Transverse colon (tissue), 4 donors: ENCODE results near the gene STK24. TPM values are rescaled to one million over a fixed set of nuclear protein-coding genes. Genes with fewer than 3 reads are reported as not detected.

ENCODE experiments used
- DNase-seq: peaks from one replicate; pipeline ENCODE4 v3.0.0-alpha.2; 2019
- H3K27ac ChIP-seq, 4 donors: fragments of 200-600 bp; sonication (generic); 2 replicates each; pipeline ENCODE4 v1.5.1; 2016 to 2018; ENCODE audit warnings: inconsistent platforms in 4 of 4
- H3K27me3 ChIP-seq: fragments of 200-600 bp; sonication (generic); 2 replicates; pipeline ENCODE4 v1.5.1; 2017; ENCODE audit warnings: inconsistent platforms
- H3K36me3 ChIP-seq, 4 donors: fragments of 200-600 bp; sonication (generic); 2 replicates each; pipeline ENCODE4 v1.5.1; 2017 to 2019; ENCODE audit warnings: inconsistent platforms in 4 of 4
- H3K4me1 ChIP-seq, 4 donors: fragments of 200-600 bp; sonication (generic); 2 replicates each; pipeline ENCODE4 v1.5.1; 2017 to 2020; ENCODE audit warnings: inconsistent platforms in 4 of 4
- H3K4me3 ChIP-seq, 4 donors: fragments of 200-600 bp; sonication (generic); 1 replicate in 1 of 4; 2 replicates in 3 of 4; pipeline versions ENCODE4 v1.5.1 to v1.6.1; 2017 to 2019; ENCODE audit warnings: inconsistent platforms in 4 of 4
- H3K9me3 ChIP-seq, 2 donors: fragments of 200-600 bp; sonication (generic); 2 replicates each; pipeline ENCODE4 v1.5.1; 2017 to 2019; ENCODE audit warnings: inconsistent platforms in 2 of 2
- EP300 ChIP-seq: sonication (generic); formaldehyde crosslinking; IDR thresholded peaks from one replicate; pipeline ENCODE4 v1.6.1; 2017; ENCODE audit warnings: antibody characterized with exemption, low read depth
- POLR2A ChIP-seq: fragments of 450-650 bp; IDR thresholded peaks from one replicate; pipeline ENCODE4 v1.6.1; 2016; ENCODE audit warnings: antibody characterized with exemption, mild to moderate bottlenecking, moderate library complexity
- POLR2AphosphoS5 ChIP-seq, 3 donors: sonication (generic); formaldehyde crosslinking; IDR thresholded peaks; one replicate each; pipeline ENCODE4 v1.6.1; 2016; ENCODE audit warnings: antibody characterized with exemption in 3 of 3
- WGBS, 2 donors: methylation state at CpG; one replicate each; pipeline ENCODE4 v1.1.5; 2018; ENCODE audit warnings: low coverage in 1 of 2; 5-methylcytosine and 5-hydroxymethylcytosine counted together
- in situ Hi-C, 4 donors: fragments of 200-750 bp; cut with MboI; loops; one replicate each; pipeline versions ENCODE4 v1.15.0 to v1.15.1; 2017; ENCODE audit warnings: low sequenced_read_pairs in 3 of 4, low pct_ligation_motif_present in 1 of 4, low pct_unique_long_range_greater_than_20kb in 1 of 4
- intact Hi-C: fragments of 100-400 bp; cut with DNase I; formaldehyde crosslinking; loops from one replicate; pipeline ENCODE4 v1.15.1; 2023; ENCODE audit warnings: low total_unique reads
- total RNA-seq, 4 donors: library from RNA; depleted of rRNA; stranded (reverse); fragments of >200 nt; gene quantifications; one replicate each; pipeline ENCODE4 v1.1.0, GENCODE V29; 2016
- TF ChIP-seq, protein P1 (sequence below), 5 experiments: fragments of 200-600 bp in 3 of 5; fragments of 450-650 bp in 2 of 5; sonication (generic) in 3 of 5; IDR thresholded peaks; 1 replicate in 2 of 5; 2 replicates in 3 of 5; pipeline ENCODE4 v1.5.1; 2016 to 2017; ENCODE audit warnings: antibody characterized with exemption in 5 of 5, inconsistent platforms in 3 of 5, mild to moderate bottlenecking in 2 of 5, moderate library complexity in 1 of 5

STK24 gene
- total RNA-seq, 4 donors from 2014 or later = 87.2 to 152 (median 131) TPM

DNA sequence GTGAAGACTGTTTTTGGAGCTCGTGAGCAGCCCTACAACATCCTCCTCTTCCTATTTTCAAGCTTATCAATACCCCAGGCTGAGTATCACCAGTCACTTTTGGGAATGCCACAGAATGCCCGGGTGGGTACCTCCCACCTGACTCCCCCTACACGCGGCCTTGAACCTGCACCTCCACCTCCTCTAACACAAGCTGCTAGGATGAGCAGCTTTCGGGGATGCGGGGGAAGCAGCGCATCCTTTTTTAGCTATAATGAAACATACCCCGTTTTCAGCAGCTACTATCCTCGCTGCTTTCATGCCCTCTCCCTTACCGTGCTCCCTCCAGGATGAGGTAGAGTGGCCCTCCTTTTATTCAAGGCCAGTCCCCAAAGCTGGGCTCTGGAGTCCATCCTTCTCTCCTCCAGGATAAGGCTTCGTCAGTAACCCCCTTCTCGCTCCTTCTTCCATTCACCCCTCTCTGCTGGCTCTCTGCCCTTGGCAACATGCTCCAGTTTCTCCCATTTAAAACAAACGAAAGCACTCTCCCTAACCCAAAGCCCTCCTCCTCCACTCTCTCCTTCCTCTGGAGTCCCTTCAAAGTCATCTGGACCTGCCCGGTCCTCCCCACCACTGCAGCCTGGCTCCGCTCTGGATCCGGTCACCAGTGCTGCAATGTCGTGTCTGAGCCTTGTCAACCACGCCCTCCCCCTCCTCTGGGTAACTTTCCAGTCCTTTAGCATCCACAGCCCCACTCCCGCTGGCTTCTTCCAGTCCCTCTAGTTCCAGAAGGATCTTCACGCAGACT, 55.3 kb downstream of the STK24 start:
- intact Hi-C loops (no loop called here), in situ Hi-C loops (no loop called here)
- DNase-seq = no peak
- H3K27ac ChIP-seq = no peak overlapping the region
- no peaks in the 10 kb centered on the region for H3K36me3 ChIP-seq
- H3K4me1 ChIP-seq = peaks cover 18 to 72% (median 29%) of the 10 kb centered on the region in 4 donors
- H3K9me3 ChIP-seq = no peaks in the 10 kb centered on the region
- TF ChIP-seq POLR2AphosphoS5 (IDR thresholded peaks at IDR 0.05) (no peak), POLR2A (no peak), EP300 (no peak)
- TF ChIP-seq, protein P1, sequence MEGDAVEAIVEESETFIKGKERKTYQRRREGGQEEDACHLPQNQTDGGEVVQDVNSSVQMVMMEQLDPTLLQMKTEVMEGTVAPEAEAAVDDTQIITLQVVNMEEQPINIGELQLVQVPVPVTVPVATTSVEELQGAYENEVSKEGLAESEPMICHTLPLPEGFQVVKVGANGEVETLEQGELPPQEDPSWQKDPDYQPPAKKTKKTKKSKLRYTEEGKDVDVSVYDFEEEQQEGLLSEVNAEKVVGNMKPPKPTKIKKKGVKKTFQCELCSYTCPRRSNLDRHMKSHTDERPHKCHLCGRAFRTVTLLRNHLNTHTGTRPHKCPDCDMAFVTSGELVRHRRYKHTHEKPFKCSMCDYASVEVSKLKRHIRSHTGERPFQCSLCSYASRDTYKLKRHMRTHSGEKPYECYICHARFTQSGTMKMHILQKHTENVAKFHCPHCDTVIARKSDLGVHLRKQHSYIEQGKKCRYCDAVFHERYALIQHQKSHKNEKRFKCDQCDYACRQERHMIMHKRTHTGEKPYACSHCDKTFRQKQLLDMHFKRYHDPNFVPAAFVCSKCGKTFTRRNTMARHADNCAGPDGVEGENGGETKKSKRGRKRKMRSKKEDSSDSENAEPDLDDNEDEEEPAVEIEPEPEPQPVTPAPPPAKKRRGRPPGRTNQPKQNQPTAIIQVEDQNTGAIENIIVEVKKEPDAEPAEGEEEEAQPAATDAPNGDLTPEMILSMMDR (IDR thresholded peaks at IDR 0.05) = no peak
- no peaks in the 10 kb centered on the region for H3K27me3 ChIP-seq
- 81 to 88% methylated on average over 11 to 20 of the region's 20 CpGs for WGBS, 2 donors
- no peak overlapping the region for H3K4me3 ChIP-seq

GRCh38 chr13:98520674-98521449, 56.0 kb downstream of the STK24 start:
- Histone ChIP-seq H3K36me3 (no peaks in the 10 kb centered on the region), H3K4me1 (peaks cover 18 to 72% (median 28%) of the 10 kb centered on the region in 4 donors), H3K27me3 (no peaks in the 10 kb centered on the region), H3K9me3 (no peaks in the 10 kb centered on the region), H3K4me3 (no peak overlapping the region), H3K27ac (no peak overlapping the region)
- TF ChIP-seq, protein P1 (IDR thresholded peaks at IDR 0.05) = no peak
- no peak for TF ChIP-seq EP300
- no peak for TF ChIP-seq POLR2A
- no peak for TF ChIP-seq POLR2AphosphoS5 (IDR thresholded peaks at IDR 0.05)
- 84 to 89% methylated on average over 10 to 18 of the region's 18 CpGs for WGBS, 2 donors
- intact Hi-C loops (no loop called here), in situ Hi-C loops (no loop called here)
- DNase-seq = no peak

- TF ChIP-seq POLR2AphosphoS5 (IDR thresholded peaks at IDR 0.05) (no peak), POLR2A (no peak), EP300 (no peak)
- TF ChIP-seq, protein P1 (IDR thresholded peaks at IDR 0.05) = no peak
- no peak overlapping the region for H3K4me3 ChIP-seq
- no peak overlapping the region for H3K27ac ChIP-seq
- no peak for DNase-seq
- H3K9me3 ChIP-seq = no peaks in the 10 kb centered on the region
- H3K36me3 ChIP-seq = no peaks in the 10 kb centered on the region
- intact Hi-C loops (no loop called here), in situ Hi-C loops (no loop called here)
- 84% methylated on average over 4 of the region's 4 CpGs; no CpG with 5 or more reads in 1 of the 2 donors for WGBS, 2 donors
- H3K4me1 ChIP-seq = peaks cover 16 to 68% (median 25%) of the 10 kb centered on the region in 4 donors
- no peaks in the 10 kb centered on the region for H3K27me3 ChIP-seq
These were observed 56.9 kb downstream of the STK24 start for GRCh38 chr13:98519976-98520375.

- in situ Hi-C loops = no loop called here
- TF ChIP-seq, protein P1 (IDR thresholded peaks at IDR 0.05) = no peak
- no peak for TF ChIP-seq EP300
- TF ChIP-seq POLR2A = no peak
- TF ChIP-seq POLR2AphosphoS5 (IDR thresholded peaks at IDR 0.05) = no peak
- Histone ChIP-seq H3K27ac (no peak overlapping the region), H3K36me3 (no peaks in the 10 kb centered on the region), H3K9me3 (no peaks in the 10 kb centered on the region), H3K27me3 (no peaks in the 10 kb centered on the region), H3K4me1 (peaks cover 7 to 51% (median 11%) of the 10 kb centered on the region in 4 donors), H3K4me3 (no peak overlapping the region)
- no peak for DNase-seq
- WGBS, 2 donors = 83 to 88% methylated on average over 2 to 6 of the region's 6 CpGs
- intact Hi-C loops = no loop called here
These were observed 59.2 kb downstream of the STK24 start for GRCh38 chr13:98517576-98518310.
